ENCODE results near the gene MVB12B.

DNA sequence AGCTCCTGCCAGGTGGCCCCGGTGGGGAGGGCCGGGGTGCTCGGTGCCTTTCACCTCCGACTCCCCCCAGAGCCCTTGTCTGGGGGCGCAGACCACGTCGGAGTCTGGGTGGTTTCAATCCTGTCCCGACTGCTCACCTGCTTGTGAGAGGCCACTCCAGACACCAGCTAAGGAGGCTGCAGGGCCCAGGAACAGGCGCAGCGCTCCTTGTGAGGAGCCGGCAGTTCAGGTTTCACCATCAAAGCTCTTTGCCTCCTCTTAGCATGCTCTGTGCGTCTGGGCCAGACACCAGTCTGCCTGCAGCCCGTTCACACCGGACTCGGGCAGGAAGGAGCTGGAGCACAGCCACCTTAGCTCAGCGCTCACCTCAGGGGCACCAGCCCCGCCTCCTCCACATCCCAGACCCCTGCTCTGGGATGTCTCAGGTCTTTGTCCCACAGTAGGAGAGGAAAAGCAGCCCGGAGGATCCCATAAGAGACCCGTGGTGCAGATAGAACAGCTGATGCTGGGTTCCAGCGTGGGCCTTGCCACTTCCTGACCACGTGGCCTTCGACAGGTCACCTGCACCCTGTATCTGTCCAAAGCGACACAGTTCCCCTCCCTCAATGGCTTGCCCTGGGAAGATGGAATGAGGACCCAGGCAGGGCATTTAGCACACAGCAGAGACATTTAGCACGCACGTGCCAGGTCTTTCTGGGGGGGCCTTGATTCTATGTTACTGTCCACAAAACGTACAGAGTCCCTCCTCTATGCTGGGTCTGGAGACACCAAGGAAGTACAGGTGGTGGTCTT lies 180.9 kb downstream of the MVB12B start:
- TF ChIP-seq, protein P1, sequence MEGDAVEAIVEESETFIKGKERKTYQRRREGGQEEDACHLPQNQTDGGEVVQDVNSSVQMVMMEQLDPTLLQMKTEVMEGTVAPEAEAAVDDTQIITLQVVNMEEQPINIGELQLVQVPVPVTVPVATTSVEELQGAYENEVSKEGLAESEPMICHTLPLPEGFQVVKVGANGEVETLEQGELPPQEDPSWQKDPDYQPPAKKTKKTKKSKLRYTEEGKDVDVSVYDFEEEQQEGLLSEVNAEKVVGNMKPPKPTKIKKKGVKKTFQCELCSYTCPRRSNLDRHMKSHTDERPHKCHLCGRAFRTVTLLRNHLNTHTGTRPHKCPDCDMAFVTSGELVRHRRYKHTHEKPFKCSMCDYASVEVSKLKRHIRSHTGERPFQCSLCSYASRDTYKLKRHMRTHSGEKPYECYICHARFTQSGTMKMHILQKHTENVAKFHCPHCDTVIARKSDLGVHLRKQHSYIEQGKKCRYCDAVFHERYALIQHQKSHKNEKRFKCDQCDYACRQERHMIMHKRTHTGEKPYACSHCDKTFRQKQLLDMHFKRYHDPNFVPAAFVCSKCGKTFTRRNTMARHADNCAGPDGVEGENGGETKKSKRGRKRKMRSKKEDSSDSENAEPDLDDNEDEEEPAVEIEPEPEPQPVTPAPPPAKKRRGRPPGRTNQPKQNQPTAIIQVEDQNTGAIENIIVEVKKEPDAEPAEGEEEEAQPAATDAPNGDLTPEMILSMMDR (conservative IDR thresholded peaks at IDR 0.05; ENCODE audit: low read length), result no peak
- TF ChIP-seq EZH2phosphoT487 (IDR thresholded peaks at IDR 0.05; ENCODE audit: borderline replicate concordance), result no peak

Data from Loucy (cell line).